Endodermal cell (in vitro differentiated cells): ENCODE data around the gene OR11H1. TPM values are rescaled to one million over a fixed set of nuclear protein-coding genes. Genes with fewer than 3 reads are reported as not detected.
"Not testable (repeated sequence)": the region's sequence is repeated elsewhere in the genome, so short reads cannot be mapped to it uniquely, and the experiment has no call there.

Source experiments
- DNase-seq: peaks from one replicate; pipeline ENCODE4 v3.0.0-alpha.2; 2017
- H3K27ac ChIP-seq: 2 replicates; pipeline ENCODE4 v1.5.1; 2013; ENCODE audit warnings: mild to moderate bottlenecking, low read depth, low read length, moderate library complexity
- H3K27me3 ChIP-seq: 2 replicates; pipeline ENCODE4 v1.6.1; 2013; ENCODE audit warnings: mild to moderate bottlenecking, low read length, moderate library complexity; ENCODE audit not compliant: insufficient read depth, control insufficient read depth, poor library complexity, severe bottlenecking
- H3K36me3 ChIP-seq: 2 replicates; pipeline ENCODE4 v1.7.0; 2013; ENCODE audit warnings: mild to moderate bottlenecking, low read length, moderate library complexity; ENCODE audit not compliant: control insufficient read depth, insufficient read depth
- H3K4me1 ChIP-seq: one replicate; pipeline ENCODE4 v1.7.0; 2013; ENCODE audit warnings: low read length; ENCODE audit not compliant: control insufficient read depth, insufficient read depth
- H3K4me3 ChIP-seq: 2 replicates; pipeline ENCODE4 v1.5.1; 2013; ENCODE audit warnings: mild to moderate bottlenecking, low read length, moderate library complexity
- H3K9ac ChIP-seq: 2 replicates; pipeline ENCODE4 v1.6.1; 2013; ENCODE audit warnings: mild to moderate bottlenecking, low read length, moderate library complexity; ENCODE audit not compliant: poor library complexity, severe bottlenecking; ENCODE audit errors: extremely low read depth
- H3K9me3 ChIP-seq: 2 replicates; pipeline ENCODE4 v1.6.1; 2013; ENCODE audit warnings: mild to moderate bottlenecking, low read length, moderate library complexity; ENCODE audit not compliant: control insufficient read depth
- H3K27ac Mint-ChIP-seq: 2 replicates; pipeline ENCODE4 v1.8.0; 2020; ENCODE audit warnings: mixed read lengths
- H3K27me3 Mint-ChIP-seq: 2 replicates; pipeline ENCODE4 v1.8.0; 2021; ENCODE audit warnings: mild to moderate bottlenecking, mixed read lengths; ENCODE audit not compliant: insufficient read depth
- H3K36me3 Mint-ChIP-seq: 2 replicates; pipeline ENCODE4 v1.8.0; 2020; ENCODE audit warnings: low read depth, mixed read lengths
- H3K4me1 Mint-ChIP-seq: 2 replicates; pipeline ENCODE4 v1.8.0; 2020; ENCODE audit warnings: mixed read lengths
- H3K4me3 Mint-ChIP-seq: 2 replicates; pipeline ENCODE4 v1.8.0; 2020; ENCODE audit warnings: mild to moderate bottlenecking, moderate library complexity, mixed read lengths
- H3K9me3 Mint-ChIP-seq: 2 replicates; pipeline ENCODE4 v1.8.0; 2020; ENCODE audit warnings: mild to moderate bottlenecking, mixed read lengths
- WGBS, 2 experiments: methylation state at CpG; one replicate each; pipeline versions ENCODE4 v1.1.5 to v1.1.7; 2013; ENCODE audit warnings: missing lambda C conversion rate in 2 of 2, mixed read lengths in 1 of 2; ENCODE audit not compliant: insufficient coverage in 1 of 2, insufficient read length in 1 of 2; 5-methylcytosine and 5-hydroxymethylcytosine counted together
- long read RNA-seq, 4 experiments: library from polyadenylated mRNA in 2 of 4; library from RNA in 1 of 4; library from capped mRNA in 1 of 4; stranded (forward) in 3 of 4; unstranded in 1 of 4; transcript quantifications; one replicate each; pipeline ENCODE4 v2.0.0, GENCODE V29; 2020 to 2021; ENCODE audit warnings: inconsistent platforms in 1 of 4
- polyA plus RNA-seq, 2 experiments: library from polyadenylated mRNA; stranded (reverse); fragments of 50-300 nt; gene quantifications; one replicate each; pipeline ENCODE4 v1.2.3, GENCODE V29; 2013
- total RNA-seq, 2 donors: library from RNA; stranded (reverse); fragmentation: NEBNext Ultra II Directional in 1 of 2; extraction: Animal tissue kit (Norgen Biotek cat#: 25700) in 1 of 2; gene quantifications; 2 replicates in 1 of 2; 3 replicates in 1 of 2; pipeline ENCODE4 v1.2.1, GENCODE V29; 2021

Gene OR11H1
- total RNA-seq, result not detected
- not detected for polyA plus RNA-seq (2013, experiment 1 of 2)
- polyA plus RNA-seq (2013, experiment 2 of 2), result not detected
- long read RNA-seq, experiment 1, result 0 reads
- long read RNA-seq, experiment 2, result 0 reads
- long read RNA-seq, experiment 3, result 0 reads
- long read RNA-seq, experiment 4, result 0 reads

- not testable (repeated sequence) for H3K4me1 Mint-ChIP-seq, H3K36me3 Mint-ChIP-seq, H3K4me3 Mint-ChIP-seq, H3K4me1 ChIP-seq, H3K36me3 ChIP-seq, H3K27me3 Mint-ChIP-seq, H3K27ac Mint-ChIP-seq, H3K9me3 Mint-ChIP-seq, H3K4me3 ChIP-seq, H3K9me3 ChIP-seq, DNase-seq, H3K9ac ChIP-seq, H3K27me3 ChIP-seq, H3K27ac ChIP-seq
- no CpG with 5 or more reads among the region's 3 CpGs for WGBS, 2 experiments
Observed at GRCh38 chr22:15527892-15528291, at the start of gene OR11H1. TSS of gene OR11H1 (plus strand) at chr22:15528192. CDS start at chr22:15528192, 0 bp downstream.

DNA sequence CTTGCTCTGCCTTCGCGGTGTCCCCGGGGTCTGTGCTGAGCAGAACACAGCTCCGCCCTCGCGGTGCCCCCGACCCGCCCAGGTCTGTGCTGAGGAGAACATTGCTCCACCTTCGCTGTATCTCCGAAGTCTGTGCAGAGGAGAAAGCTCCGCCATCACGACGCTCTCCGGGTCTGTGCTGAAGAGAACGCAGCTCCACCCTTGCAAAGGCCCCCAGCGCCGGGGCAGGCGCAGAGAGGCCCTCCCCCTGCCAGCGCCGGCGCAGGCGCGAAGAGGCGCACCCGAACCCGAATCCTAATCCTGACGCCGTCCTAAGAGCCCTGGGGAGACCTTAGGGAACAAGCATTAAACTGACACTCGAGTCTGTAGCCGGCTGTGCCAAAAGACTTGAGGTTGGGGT is 18.0 kb upstream of the OR11H1 start:
- not testable (repeated sequence) for DNase-seq, H3K9ac ChIP-seq, H3K27me3 ChIP-seq, H3K4me1 Mint-ChIP-seq, H3K4me3 ChIP-seq, H3K4me3 Mint-ChIP-seq, H3K36me3 ChIP-seq, H3K9me3 Mint-ChIP-seq, H3K27ac Mint-ChIP-seq, H3K4me1 ChIP-seq, H3K27ac ChIP-seq, H3K36me3 Mint-ChIP-seq, H3K9me3 ChIP-seq, H3K27me3 Mint-ChIP-seq
- 80 to 93% methylated on average over 3 to 10 of the region's 30 CpGs for WGBS, 2 experiments

DNA sequence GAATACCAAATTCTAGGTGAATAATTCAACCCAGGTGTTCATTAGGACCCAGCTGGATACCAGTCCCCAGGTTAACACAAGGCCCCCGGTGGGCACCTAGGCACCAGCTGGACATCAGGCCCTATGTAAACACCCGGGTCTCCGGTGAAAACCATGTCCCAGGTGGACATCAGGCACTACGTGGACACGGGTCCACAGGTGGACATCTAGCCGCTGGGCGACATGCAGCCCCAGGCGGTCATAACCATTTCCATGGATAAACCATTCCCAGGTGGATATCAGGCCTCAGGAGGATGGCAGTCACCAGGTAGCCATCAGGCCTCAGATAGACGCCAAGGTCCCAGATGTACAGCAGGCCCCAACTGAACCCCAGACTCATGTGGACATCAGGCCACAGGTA is 12.1 kb upstream of the OR11H1 start:
- not testable (repeated sequence) for H3K9me3 ChIP-seq, H3K36me3 ChIP-seq, H3K27ac Mint-ChIP-seq, H3K9ac ChIP-seq, H3K27me3 ChIP-seq, H3K4me1 Mint-ChIP-seq, H3K4me3 ChIP-seq, H3K4me3 Mint-ChIP-seq, H3K4me1 ChIP-seq, H3K36me3 Mint-ChIP-seq, H3K27ac ChIP-seq, H3K27me3 Mint-ChIP-seq, H3K9me3 Mint-ChIP-seq
- peak; percentile 8 for DNase-seq
- 88 to 92% methylated on average over 4 to 7 of the region's 9 CpGs for WGBS, 2 experiments

DNA sequence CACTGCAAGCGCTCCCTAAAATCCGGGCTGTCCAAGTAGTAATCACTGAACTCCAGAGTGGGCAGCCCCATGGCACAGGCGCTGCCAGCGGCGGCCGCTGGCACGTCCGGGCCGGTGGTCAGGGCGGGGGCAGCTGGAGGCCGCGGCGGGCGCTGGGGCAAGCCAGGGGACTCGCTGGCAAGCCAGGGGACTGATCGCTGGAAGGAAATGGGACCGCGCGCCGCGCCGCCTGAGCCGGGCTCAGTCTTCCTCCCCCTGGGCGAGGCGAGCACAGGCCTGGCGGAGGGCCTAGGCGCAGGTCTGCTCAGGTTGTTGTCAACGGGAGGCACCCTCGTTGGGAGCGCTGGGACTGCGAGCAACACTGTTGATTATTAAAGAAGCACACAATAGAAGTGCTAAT is 25.8 kb downstream of the OR11H1 start:
- not testable (repeated sequence) for H3K27ac Mint-ChIP-seq, H3K27me3 ChIP-seq, H3K4me3 Mint-ChIP-seq, H3K9ac ChIP-seq, H3K27ac ChIP-seq, H3K27me3 Mint-ChIP-seq, H3K9me3 ChIP-seq, H3K4me1 Mint-ChIP-seq, DNase-seq, H3K4me1 ChIP-seq, H3K36me3 ChIP-seq, H3K36me3 Mint-ChIP-seq, H3K4me3 ChIP-seq, H3K9me3 Mint-ChIP-seq
- 96% methylated on average over 12 of the region's 31 CpGs; no CpG with 5 or more reads in 1 of the 2 experiments for WGBS, 2 experiments

DNA sequence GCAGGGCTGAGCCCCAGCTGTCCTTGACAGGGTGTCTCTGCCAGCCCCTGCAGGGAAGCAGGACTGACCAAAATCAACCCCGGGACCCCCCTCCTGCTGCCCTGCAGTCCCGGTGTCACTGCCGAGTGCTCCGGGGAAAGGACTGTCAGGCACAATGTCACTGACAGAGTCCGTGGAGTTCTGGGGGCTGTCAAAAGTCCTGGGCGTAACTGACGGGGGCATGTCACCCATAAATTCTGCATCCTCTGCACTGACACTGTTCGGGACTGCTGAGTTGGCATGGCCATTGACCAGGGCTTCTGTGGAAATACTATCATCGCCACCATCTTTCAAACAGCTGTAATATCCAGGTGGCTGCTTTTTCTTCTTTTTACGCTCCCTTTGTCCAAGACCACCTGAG is 35.5 kb downstream of the OR11H1 start:
- not testable (repeated sequence) for H3K36me3 Mint-ChIP-seq, DNase-seq, H3K9me3 ChIP-seq, H3K27me3 Mint-ChIP-seq, H3K4me1 ChIP-seq, H3K4me3 ChIP-seq, H3K27ac ChIP-seq, H3K27ac Mint-ChIP-seq, H3K9me3 Mint-ChIP-seq, H3K9ac ChIP-seq, H3K27me3 ChIP-seq, H3K36me3 ChIP-seq, H3K4me1 Mint-ChIP-seq, H3K4me3 Mint-ChIP-seq
- WGBS, 2 experiments, result 66% methylated on average over 4 of the region's 10 CpGs; no CpG with 5 or more reads in 1 of the 2 experiments

DNA sequence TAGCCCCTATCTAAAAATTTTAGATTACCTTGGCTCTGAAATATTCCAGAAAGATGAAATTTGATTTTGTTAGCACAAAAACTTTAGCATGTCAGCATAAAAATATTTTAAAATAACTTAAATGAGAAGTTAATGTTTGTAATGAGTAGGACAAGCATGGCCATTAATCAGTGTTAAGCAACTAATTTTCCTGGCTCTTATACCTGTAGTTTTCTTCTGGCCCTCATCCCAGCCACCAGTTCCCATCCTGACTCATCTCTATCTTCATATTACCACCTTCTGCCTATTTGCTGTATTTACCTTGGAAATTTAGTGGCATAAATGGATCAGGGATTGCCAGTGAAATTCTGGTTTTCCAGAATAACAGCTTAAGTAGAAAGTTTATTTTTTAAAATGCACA is 37.1 kb downstream of the OR11H1 start:
- H3K27me3 ChIP-seq, H3K36me3 ChIP-seq, H3K27me3 Mint-ChIP-seq, H3K36me3 Mint-ChIP-seq, H3K27ac Mint-ChIP-seq, H3K4me3 Mint-ChIP-seq, H3K4me3 ChIP-seq, H3K4me1 Mint-ChIP-seq, H3K9me3 Mint-ChIP-seq, H3K9ac ChIP-seq, DNase-seq, H3K9me3 ChIP-seq, H3K4me1 ChIP-seq, H3K27ac ChIP-seq: not testable (repeated sequence)
